ENCODE results near the gene LEMD3. TPM values are rescaled to one million over a fixed set of nuclear protein-coding genes. Genes with fewer than 3 reads are reported as not detected.

LEMD3 gene
- total and polyA plus RNA-seq, 2 of the 8 experiments (the other 6 are each of a cell fraction or from before 2014, with no cell fraction given): 5.8 to 33.2 TPM

- Histone ChIP-seq H3K9ac (replicated peaks in 1 of 4; ENCODE audit: extremely low read depth in 1 of 4, low read depth in 3 of 4, low read length in 3 of 4) (no peak overlapping the region), H3K23ac (ENCODE audit: insufficient read length) (no peak overlapping the region), H2BK15ac (ENCODE audit: low read length) (no peak overlapping the region), H3K79me1 (ENCODE audit: low read depth, low read length) (no peaks in the 10 kb centered on the region; the same call in 1 of the 2 replicates), H3K4me1 (replicated peaks in 1 of 4; ENCODE audit: control insufficient read depth in 3 of 4, insufficient read depth in 4 of 4, low read length in 3 of 4) (peaks cover 0 to 3% (median 0%) of the 10 kb centered on the region in 4 experiments; a peak in 2 of 7 replicates), H3K27me3 (replicated peaks in 1 of 4; ENCODE audit: control insufficient read depth in 3 of 4, extremely low read depth in 1 of 4, insufficient read depth in 3 of 4, low read length in 3 of 4) (no peaks in the 10 kb centered on the region), H3K36me3 (ENCODE audit: control insufficient read depth in 2 of 4, insufficient read depth in 4 of 4, low read length in 3 of 4) (no peaks in the 10 kb centered on the region; a peak in 1 of 8 replicates), H4K91ac (replicated peaks; ENCODE audit: insufficient read length, low read length) (no peak overlapping the region), H2BK120ac (replicated peaks; ENCODE audit: low read depth, low read length) (no peak overlapping the region), H3K23me2 (ENCODE audit: low read depth, low read length) (no peaks in the 10 kb centered on the region), H3K4me2 (ENCODE audit: insufficient read depth in 1 of 2, low read depth in 2 of 2, low read length in 2 of 2) (peak overlapping the region in 1 of 2 experiments; percentile 14; a peak in 2 of 4 replicates), H2BK20ac (ENCODE audit: low read length) (no peak overlapping the region), H4K8ac (ENCODE audit: extremely low read depth, insufficient read depth, low read length) (no peak overlapping the region), H3K14ac (ENCODE audit: insufficient read length) (no peak overlapping the region), H3K18ac (ENCODE audit: extremely low read depth, low read length) (no peak overlapping the region), H2AK5ac (ENCODE audit: low read depth, low read length) (no peak overlapping the region), H2BK12ac (ENCODE audit: low read depth, low read length) (no peak overlapping the region), H2BK5ac (ENCODE audit: low read depth, low read length) (no peak overlapping the region), H2AFZ (ENCODE audit: low read length) (no peak overlapping the region), H3K79me2 (ENCODE audit: control insufficient read depth in 1 of 2, insufficient read depth in 2 of 2, low read length in 2 of 2) (peaks cover 4 to 96% of the 10 kb centered on the region in 2 experiments; a peak in 2 of 4 replicates), H3K4me3 (ENCODE audit: extremely low read depth in 1 of 4, insufficient read depth in 2 of 4, low read depth in 3 of 4, low read length in 4 of 4) (peak overlapping the region in 1 of 4 experiments; percentile 9; a peak in 1 of 8 replicates), H4K20me1 (replicated peaks in 1 of 2; ENCODE audit: control insufficient read depth in 1 of 2, insufficient read depth in 2 of 2, low read length in 2 of 2) (peaks cover 2 to 3% of the 10 kb centered on the region in 2 experiments), H3K56ac (replicated peaks; ENCODE audit: insufficient read length, low read depth, low read length) (no peak overlapping the region), H3K9me3 (ENCODE audit: insufficient read depth in 2 of 2, low read depth in 1 of 2, low read length in 1 of 2) (peaks cover 0 to 3% of the 10 kb centered on the region in 2 experiments; a peak in 1 of 4 replicates), H3K4ac (replicated peaks; ENCODE audit: insufficient read length, low read depth, low read length) (no peak overlapping the region), H4K5ac (ENCODE audit: insufficient read length, low read depth, low read length) (no peak overlapping the region), H3K27ac (ENCODE audit: low read depth, low read length) (no peak overlapping the region)
- FAIRE-seq (no peak), DNase-seq (ENCODE audit: low read depth in 1 of 2, low spot score in 2 of 2) (no peak)
- ChIA-PET POLR2A (ENCODE audit: partially characterized antibody) (no interaction called here), CTCF (ENCODE audit: partially characterized antibody) (interaction anchor here (1.2 to 1.5 kb wide), 3 partner anchors 15 to 38 kb away, joined by 3 to 8 read pairs (median 5); partner anchors contain the start of gene LEMD3)
- WGBS, 2 experiments (ENCODE audit: extremely low coverage in 1 of 2, insufficient coverage in 1 of 2, insufficient read length in 1 of 2, insufficient replicate concordance in 2 of 2, low coverage in 1 of 2, low lambda C conversion rate in 2 of 2, missing lambda C conversion rate in 1 of 2): 81% methylated on average over 4 of the region's 4 CpGs; no CpG with 5 or more reads in 1 of the 2 experiments
- TF ChIP-seq EGR1 (IDR thresholded peaks at IDR 0.05; ENCODE audit: borderline replicate concordance, low read depth, low read length) (no peak), MAFK (IDR thresholded peaks at IDR 0.05; ENCODE audit: low read depth, low read length) (no peak), JUND (IDR thresholded peaks at IDR 0.05; ENCODE audit: low read length) (no peak), NANOG (IDR thresholded peaks at IDR 0.05; ENCODE audit: insufficient read depth, low read depth, low read length, poor library complexity, severe bottlenecking) (no peak), SAP30 (IDR thresholded peaks at IDR 0.05; ENCODE audit: insufficient read depth, insufficient replicate concordance, low read length) (no peak), CBX5 (IDR thresholded peaks at IDR 0.05; ENCODE audit: low read depth, low read length) (no peak), JUN (IDR thresholded peaks at IDR 0.05; ENCODE audit: low read depth, low read length) (no peak), TCF12 (IDR thresholded peaks at IDR 0.05; ENCODE audit: low read depth, low read length) (no peak), KDM5A (IDR thresholded peaks at IDR 0.05; ENCODE audit: low read length) (no peak), RAD21 (IDR thresholded peaks at IDR 0.05 in 1 of 2, conservative IDR thresholded peaks at IDR 0.05 in 1 of 2; ENCODE audit: low read depth in 2 of 2, low read length in 2 of 2) (no peak), BCL11A (IDR thresholded peaks at IDR 0.05; ENCODE audit: low read depth in 2 of 2, low read length in 2 of 2) (no peak), ATF2 (IDR thresholded peaks at IDR 0.05; ENCODE audit: low read length) (no peak)
Observed at GRCh38 chr12:65194949-65195348, 25.6 kb downstream of the LEMD3 start.

Measured in H1 (cell line).